ENCODE measurements around the gene OTOR.

The OTOR gene

DNA sequence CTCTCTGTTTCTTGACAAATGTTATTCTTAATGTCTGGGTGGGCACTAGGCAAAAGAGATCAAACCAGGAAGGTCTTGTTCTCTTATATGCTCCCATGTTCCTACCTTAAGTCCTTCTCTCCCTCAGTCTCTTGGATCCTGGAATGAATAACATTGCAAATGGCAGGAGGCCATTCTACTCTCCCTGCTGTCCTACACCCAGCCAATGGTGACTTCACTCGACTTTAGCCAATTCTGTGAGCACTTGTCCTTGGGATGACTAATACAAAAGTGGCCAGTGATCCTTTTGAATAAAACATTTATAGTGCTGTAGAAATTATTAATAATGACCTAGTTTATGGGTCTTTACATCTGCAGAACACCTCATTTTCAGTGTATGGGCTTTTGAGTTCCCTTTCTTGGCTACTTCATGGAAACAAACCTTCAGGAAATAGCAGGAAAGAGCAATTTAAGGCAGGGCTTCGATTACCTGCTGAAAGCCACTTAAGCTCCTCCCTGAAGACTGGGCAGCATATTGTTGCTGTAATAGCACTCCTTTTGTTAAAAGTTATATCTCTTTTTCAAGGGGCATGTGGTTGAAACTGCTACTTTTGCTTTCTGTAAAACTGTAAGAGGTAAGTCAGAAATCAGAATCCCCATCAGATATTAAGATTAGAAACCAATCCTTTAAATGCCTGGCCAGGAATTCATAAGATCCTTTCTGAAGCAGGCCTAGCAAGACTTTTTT, 10.5 kb downstream of the OTOR start:
- TF ChIP-seq, protein P1, sequence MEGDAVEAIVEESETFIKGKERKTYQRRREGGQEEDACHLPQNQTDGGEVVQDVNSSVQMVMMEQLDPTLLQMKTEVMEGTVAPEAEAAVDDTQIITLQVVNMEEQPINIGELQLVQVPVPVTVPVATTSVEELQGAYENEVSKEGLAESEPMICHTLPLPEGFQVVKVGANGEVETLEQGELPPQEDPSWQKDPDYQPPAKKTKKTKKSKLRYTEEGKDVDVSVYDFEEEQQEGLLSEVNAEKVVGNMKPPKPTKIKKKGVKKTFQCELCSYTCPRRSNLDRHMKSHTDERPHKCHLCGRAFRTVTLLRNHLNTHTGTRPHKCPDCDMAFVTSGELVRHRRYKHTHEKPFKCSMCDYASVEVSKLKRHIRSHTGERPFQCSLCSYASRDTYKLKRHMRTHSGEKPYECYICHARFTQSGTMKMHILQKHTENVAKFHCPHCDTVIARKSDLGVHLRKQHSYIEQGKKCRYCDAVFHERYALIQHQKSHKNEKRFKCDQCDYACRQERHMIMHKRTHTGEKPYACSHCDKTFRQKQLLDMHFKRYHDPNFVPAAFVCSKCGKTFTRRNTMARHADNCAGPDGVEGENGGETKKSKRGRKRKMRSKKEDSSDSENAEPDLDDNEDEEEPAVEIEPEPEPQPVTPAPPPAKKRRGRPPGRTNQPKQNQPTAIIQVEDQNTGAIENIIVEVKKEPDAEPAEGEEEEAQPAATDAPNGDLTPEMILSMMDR (IDR thresholded peaks at IDR 0.05; ENCODE audit: control extremely low read depth, extremely low read depth, low read depth, missing control alignments) = no peak
- POLR2A ChIA-PET = no interaction called here
- CTCF ChIA-PET = interaction anchor here (4.8 kb wide), 1 partner anchor 241 kb away, joined by 44 read pairs; no protein-coding TSS in a partner anchor
- no peak for DNase-seq (ENCODE audit: extremely low spot score)

DNA sequence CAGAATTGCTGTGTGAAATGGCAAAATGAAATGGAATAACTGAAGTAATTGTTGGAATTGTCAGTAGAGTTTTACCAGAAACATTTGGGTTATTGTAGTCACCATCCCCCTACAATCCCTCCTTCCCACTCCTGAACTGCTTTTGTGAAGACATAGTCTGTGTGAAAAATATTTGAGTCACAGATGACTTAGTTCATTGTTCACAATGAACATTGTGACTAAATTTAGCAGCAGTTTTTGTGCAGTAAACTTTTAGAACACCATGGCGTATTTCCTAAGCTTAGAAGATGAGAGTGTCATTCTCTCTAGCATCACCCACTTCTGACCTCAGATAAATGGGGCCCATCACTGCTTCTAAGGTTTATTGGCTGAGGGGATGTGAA, 11.0 kb downstream of the OTOR start:
- TF ChIP-seq, protein P1 (IDR thresholded peaks at IDR 0.05; ENCODE audit: control extremely low read depth, extremely low read depth, low read depth, missing control alignments) = no peak
- POLR2A ChIA-PET = no interaction called here
- DNase-seq (ENCODE audit: extremely low spot score) = no peak
- CTCF ChIA-PET = interaction anchor here (4.8 kb wide), 1 partner anchor 241 kb away, joined by 44 read pairs; no protein-coding TSS in a partner anchor

DNA sequence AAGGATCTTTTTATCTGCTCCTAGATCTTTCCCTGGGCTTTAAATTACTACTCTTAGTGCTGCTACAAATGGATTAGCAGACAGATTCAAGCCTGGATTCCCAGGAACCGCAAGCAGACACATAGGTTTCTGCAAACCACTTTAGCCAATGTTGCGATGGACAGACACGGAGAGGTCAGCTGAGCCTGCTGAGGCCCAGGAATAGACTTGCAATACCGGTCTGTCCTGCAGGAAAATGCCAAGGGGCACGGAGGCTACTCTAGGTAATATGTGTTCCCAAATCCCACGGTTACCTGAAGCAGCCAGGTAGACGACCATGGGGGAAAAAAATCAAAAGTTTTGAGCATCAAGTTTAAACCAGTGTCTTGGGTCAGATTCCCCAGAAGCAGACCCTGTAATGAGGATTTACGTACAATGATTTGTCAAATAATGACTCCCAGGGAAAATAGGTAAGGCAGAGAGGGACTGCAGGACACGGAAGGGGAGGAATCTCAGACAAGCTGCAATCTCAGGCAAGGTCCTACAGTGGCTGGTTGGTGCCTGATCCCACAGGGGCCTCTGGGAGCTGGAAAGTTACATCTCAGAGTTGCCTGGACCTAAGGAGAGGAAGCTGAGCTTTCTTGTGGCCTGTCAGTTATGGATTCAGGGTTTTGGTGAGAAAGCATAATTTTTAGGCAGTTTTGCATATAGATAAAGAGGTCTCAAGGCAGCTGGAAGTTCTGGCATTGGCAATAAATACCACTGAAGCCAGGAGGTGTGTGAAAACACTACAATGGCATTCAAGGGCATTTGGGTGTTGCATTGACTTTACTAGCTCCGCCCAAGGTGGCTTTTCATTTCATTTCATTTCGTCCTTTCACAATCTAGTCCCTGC, 12.5 kb downstream of the OTOR start:
- TF ChIP-seq, protein P1 (IDR thresholded peaks at IDR 0.05; ENCODE audit: control extremely low read depth, extremely low read depth, low read depth, missing control alignments) = no peak
- CTCF ChIA-PET = interaction anchor here (0.8 to 4.8 kb wide), 23 partner anchors 9 to 1052 kb away, joined by 3 to 44 read pairs (median 5); no protein-coding TSS in a partner anchor
- no peak for DNase-seq (ENCODE audit: extremely low spot score)
- POLR2A ChIA-PET = interaction anchor here (0.7 kb wide), 1 partner anchor 333 kb away, joined by 3 read pairs; no protein-coding TSS in a partner anchor

DNA sequence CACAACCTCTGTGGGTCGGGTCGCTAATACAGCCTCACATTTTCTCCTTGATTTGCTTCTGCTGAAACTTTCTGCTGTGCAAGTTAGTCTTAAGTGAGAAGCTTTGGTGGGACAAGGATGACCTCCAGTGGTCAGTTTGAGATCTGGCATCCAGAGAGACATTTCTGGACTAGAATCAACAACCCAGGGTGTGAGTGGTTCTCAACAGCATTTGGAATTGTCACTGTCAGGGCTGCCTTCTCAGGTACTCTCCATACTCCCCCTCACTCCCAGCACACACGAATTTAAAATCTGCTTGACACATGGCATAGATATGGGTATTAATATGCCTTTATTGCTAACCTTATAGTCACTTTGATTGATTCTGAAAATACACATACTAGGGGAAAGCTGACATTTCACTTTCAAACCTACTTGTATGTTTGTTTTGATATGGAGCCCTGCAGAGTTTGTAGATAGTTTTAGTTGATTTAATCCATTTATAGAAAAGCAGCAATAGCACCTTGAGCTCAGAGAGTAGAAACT, 13.2 kb downstream of the OTOR start:
- ChIA-PET CTCF (interaction anchor here (0.7 to 4.8 kb wide), 27 partner anchors 9 to 1056 kb away, joined by 3 to 44 read pairs (median 5); partner anchors contain the start of gene OTOR), POLR2A (interaction anchor here (0.6 kb wide), 1 partner anchor 890 kb away, joined by 3 read pairs; no protein-coding TSS in a partner anchor)
- peak; percentile 45 for DNase-seq (ENCODE audit: extremely low spot score)
- TF ChIP-seq, protein P1 (IDR thresholded peaks at IDR 0.05; ENCODE audit: control extremely low read depth, extremely low read depth, low read depth, missing control alignments) = peak; percentile 78

DNA sequence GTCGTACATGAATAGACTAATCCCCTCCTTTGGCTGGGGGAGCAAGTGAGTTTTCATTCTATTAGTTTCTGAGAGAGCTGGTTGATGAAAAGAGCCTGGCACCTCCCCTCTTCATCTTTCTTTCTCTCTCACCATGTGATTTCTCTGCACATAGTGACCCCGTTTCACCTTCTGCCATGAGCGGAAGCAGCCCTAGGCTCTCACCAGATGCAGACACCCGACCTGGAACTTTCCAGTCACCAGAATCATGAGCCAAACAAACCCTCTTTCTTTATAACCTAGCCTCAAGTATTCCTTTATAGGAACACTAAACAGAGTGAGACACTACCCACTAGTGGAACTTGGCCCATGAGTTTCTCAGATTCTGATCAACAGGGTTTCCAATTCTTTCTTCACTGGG, 16.4 kb downstream of the OTOR start:
- POLR2A ChIA-PET = no interaction called here
- TF ChIP-seq, protein P1 (IDR thresholded peaks at IDR 0.05; ENCODE audit: control extremely low read depth, extremely low read depth, low read depth, missing control alignments) = no peak
- CTCF ChIA-PET = interaction anchor here (1.5 kb wide), 1 partner anchor 38 kb away, joined by 4 read pairs; no protein-coding TSS in a partner anchor
- DNase-seq (ENCODE audit: extremely low spot score) = no peak

DNA sequence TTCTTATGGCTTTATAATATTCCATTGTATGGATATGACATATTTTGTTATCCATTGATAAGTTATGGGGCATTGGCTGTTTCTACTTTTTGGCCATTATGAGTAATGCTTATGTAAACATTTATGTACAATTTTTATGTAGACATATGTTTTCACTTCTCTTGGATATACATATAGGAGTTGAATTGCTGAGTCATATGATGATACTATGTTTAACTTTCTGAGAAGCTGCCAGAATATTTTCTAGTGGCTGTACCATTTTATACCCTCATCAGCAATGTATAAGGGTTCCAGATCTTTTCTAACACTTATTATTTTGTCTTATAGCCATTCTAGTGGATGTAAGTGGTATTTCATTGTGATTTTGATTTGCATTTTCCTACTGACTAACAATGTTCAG, 23.1 kb downstream of the OTOR start:
- TF ChIP-seq, protein P1 (IDR thresholded peaks at IDR 0.05; ENCODE audit: control extremely low read depth, extremely low read depth, low read depth, missing control alignments) = no peak
- CTCF ChIA-PET = interaction anchor here (2.0 kb wide), 1 partner anchor 10 kb away, joined by 6 read pairs; no protein-coding TSS in a partner anchor
- POLR2A ChIA-PET = no interaction called here
- DNase-seq (ENCODE audit: extremely low spot score) = no peak
